Endometrial microvascular endothelial cells (primary cell): Measurements from ENCODE around the gene VTI1A. TPM values are rescaled to one million over a fixed set of nuclear protein-coding genes. Genes with fewer than 3 reads are reported as not detected.

ENCODE experiments used
- in situ Hi-C: cut with HindIII; loops from 2 replicates; pipeline ENCODE4 v1.10.0; 2017; ENCODE audit warnings: low sequenced_read_pairs, low pct_unique_long_range_greater_than_20kb; ENCODE audit errors: inconsistent ontology term
- total RNA-seq: library from RNA; depleted of rRNA; stranded (reverse); fragments of >200 nt; gene quantifications from one replicate; pipeline ENCODE4 v1.2.3, GENCODE V29; 2015; ENCODE audit errors: inconsistent ontology term

The VTI1A gene
- total RNA-seq, 1 donor from 2014 or later: 40.9 TPM

- in situ Hi-C loops: no loop called here
Measured at GRCh38 chr10:112680586-112680985, 233.6 kb downstream of the VTI1A start.

GRCh38 chr10:112687647-112688046, 240.6 kb downstream of the VTI1A start:
- in situ Hi-C loops: no loop called here

DNA sequence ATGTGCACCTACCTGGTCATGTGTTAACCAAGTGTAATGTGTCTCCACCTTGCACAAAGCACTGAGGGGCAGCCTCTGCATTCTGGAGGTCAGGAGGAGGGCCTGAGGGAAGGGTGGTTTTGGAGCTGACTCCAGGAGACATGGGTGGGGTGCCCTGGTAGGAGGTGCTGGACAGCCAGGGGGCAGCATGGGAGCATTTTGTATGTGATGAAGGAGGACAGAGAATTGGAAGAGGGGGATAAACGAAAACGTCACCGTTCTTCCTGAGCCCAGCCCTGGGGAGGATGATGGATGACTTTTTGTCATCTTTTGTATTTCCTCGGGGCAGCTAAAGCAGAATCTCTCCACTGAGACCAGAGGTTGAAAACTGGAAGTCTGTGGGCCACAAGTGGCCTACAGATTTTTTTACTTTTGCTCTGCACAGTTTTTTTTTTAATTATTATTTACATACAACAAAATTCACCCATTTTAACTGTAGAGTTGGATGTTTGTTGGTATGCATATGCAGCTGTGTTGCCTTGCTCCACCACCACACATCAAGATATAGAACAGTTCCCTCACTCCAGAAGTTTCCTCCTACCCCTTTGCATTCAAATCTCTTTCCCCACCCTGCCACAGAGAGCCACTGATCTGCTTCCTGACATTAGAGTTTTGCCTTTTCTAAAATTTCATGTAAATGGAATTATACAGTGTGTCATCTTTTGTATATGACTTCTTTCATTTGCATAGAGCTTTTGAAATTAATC, 242.5 kb downstream of the VTI1A start:
- in situ Hi-C loops: no loop called here

GRCh38 chr10:112695539-112695938, 248.5 kb downstream of the VTI1A start:
- in situ Hi-C loops: no loop called here

DNA sequence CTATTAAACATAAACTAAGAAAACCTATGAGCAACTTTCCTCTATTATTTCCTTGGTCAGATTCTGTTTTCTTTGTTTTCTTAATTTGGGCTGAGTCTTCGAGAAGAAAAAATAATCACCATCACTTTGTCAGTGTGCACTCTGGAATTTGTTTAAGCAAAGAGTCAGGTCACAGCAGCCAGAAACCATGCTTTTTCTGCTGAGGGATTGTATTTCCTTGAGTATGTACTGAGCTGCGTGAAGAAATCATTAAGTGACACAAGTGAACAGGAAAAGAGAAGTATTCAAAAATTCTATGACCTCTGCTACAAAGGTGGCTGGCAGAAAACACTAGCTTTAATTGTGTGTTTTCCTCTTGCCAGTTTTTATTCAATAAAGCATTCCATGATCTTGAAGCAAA, 249.6 kb downstream of the VTI1A start:
- in situ Hi-C loops: no loop called here

- in situ Hi-C loops: no loop called here
Measured at GRCh38 chr10:112698133-112698817, 251.3 kb downstream of the VTI1A start.

DNA sequence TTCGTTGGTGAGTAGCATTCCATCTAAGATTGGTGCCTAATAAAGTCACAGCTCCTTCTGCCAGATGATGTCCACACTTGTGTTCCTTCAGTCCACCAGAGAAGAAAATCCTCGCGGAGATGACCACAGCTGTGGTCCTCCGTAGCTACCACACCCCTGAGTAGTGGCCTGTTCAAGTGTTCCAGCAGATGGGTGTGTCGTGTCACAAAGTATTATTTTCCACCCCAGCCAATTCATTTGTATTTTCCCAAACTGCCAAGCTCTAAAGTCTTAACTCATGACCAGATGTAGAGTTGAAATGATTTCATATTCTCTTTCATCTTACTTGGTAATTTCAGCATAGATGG, 251.8 kb downstream of the VTI1A start:
- in situ Hi-C loops: no loop called here

- in situ Hi-C loops: loop anchor here (25.0 kb wide), 1 partner anchor 412 kb away; no protein-coding TSS in a partner anchor
Measured at GRCh38 chr10:112700215-112700671, 253.2 kb downstream of the VTI1A start.

DNA sequence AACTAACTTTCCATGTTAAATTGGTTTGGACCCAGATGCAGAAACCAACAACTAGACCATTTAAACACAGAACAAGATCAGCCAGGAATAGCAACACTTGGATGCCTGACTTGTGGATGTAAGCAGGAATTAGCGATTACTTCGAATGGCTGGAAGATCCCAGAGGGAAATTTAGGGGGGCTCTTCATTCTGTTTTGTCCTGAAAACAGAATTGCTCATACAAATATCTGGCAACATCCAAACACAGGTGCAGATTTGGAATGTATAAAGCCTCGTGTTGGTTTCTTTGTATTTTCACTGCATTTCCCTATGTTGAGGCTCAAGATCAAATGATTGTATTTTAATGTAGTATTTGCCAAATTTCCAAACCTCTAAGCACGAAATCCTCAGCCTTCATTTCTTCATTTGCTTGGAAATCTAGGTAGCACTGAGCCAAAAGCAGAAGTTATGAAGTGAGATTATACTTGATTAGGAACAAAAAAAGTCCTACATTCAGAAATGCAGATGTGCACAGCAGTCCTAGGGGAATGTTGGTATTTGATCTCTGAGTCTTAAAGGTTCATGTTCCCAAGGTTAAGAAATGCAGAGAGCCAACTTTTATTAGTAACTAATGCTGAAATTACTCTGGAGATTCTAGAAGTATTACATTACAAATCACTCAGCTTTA, 254.3 kb downstream of the VTI1A start:
- in situ Hi-C loops: loop anchor here (25.0 kb wide), 1 partner anchor 411 kb away; no protein-coding TSS in a partner anchor

DNA sequence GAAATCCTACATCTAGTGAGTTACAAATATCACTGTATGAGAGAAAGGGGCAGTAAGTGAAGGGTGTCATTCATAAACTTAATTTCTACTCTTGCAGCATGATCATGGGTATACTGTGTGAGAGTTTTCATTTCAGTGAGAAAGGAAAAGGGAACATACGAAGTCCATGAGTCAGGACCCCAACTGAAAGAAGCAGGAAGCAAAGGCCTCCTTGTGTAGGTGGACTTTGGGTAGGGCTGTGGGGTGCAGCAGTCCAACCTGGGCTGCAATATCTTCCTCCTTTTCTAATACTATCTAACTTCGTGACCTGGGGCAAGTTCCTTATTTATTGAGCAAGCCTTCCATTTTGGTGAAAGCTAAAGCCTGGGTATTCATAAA, 254.9 kb downstream of the VTI1A start:
- in situ Hi-C loops: loop anchor here (25.0 kb wide), 1 partner anchor 410 kb away; no protein-coding TSS in a partner anchor

GRCh38 chr10:112706577-112706976, 259.6 kb downstream of the VTI1A start:
- in situ Hi-C loops: loop anchor here (25.0 kb wide), 1 partner anchor 406 kb away; no protein-coding TSS in a partner anchor

GRCh38 chr10:112708461-112708860, 261.4 kb downstream of the VTI1A start:
- in situ Hi-C loops: loop anchor here (25.0 kb wide), 1 partner anchor 404 kb away; no protein-coding TSS in a partner anchor

GRCh38 chr10:112710528-112710927, 263.5 kb downstream of the VTI1A start:
- in situ Hi-C loops: loop anchor here (25.0 kb wide), 1 partner anchor 402 kb away; no protein-coding TSS in a partner anchor

- in situ Hi-C loops: loop anchor here (25.0 kb wide), 1 partner anchor 401 kb away; no protein-coding TSS in a partner anchor
Measured at GRCh38 chr10:112711366-112711765, 264.4 kb downstream of the VTI1A start.

DNA sequence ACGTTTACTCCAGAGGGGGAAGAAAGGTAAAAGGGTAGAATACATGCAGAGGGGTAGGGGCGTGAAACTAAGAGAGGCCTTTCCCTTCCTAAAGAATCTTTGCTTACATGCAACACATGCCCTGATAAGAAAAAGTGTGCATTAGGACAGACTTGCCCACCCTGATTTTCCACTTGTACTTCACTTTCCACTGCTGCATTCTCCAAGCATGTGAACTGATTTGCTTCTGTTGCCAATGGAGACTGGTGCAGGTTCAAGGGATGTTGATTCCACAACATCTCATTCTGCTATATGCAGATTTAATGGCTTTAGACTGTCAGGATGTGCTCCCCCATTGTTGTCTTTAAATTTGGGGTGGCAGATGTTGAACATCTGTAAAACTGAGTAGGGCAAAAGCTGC, 265.5 kb downstream of the VTI1A start:
- in situ Hi-C loops: loop anchor here (25.0 kb wide), 1 partner anchor 400 kb away; no protein-coding TSS in a partner anchor

DNA sequence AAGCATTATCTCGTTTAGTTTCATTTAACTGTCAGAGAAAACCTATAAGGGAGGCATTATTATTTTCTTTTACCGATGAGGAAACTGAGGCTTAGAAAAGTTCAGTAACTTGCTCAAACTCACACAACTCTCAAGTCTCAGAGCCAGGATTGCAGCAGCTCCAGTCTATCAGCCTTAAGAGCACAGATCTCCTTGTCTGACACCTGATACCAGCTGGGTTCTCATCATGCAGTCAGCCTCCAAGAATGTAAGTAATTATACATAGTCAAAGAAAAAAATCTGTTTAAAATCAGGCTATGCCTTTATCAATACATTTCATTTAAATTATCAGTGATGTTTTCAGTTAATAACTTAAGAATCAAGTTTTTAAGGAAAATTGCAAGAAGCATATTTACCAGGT, 266.4 kb downstream of the VTI1A start:
- in situ Hi-C loops: loop anchor here (25.0 kb wide), 1 partner anchor 399 kb away; no protein-coding TSS in a partner anchor

DNA sequence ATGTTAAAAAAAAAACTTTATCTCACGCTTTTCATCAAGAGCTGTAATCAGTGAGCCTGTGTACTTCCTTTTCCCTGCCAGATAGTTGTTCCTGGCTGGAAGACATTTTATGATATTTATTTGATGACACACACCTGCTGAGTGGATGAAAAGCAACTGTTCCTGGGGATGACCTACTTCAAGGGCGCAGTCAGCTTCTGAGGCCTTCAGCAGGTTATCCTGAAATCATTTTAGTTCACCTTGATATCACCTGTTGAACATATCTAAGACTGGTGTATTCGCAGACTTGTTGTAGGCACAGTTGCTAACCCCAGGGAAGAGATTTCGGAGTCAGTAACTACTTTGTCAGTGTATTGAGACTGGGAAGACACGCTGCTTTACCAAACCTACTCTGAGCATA, 268.6 kb downstream of the VTI1A start:
- in situ Hi-C loops: loop anchor here (25.0 kb wide), 1 partner anchor 397 kb away; no protein-coding TSS in a partner anchor

DNA sequence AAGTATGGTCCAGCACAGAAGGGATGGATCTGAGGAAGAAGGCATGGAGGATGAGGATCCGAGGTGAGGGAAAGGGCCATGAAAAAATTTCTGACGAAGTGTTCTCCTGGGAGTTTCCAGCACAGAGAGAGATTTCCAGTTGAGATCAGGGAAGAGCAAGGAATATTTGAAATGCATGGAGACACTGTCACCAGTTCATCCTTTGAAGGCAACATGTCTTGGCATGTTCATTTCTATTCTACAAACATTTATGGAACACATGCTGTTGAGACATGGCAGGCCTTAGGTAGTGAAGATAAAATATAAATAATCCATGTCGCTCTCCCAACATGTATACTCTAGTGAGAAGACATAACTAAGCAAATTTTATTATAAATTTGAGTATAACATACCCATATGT, 269.1 kb downstream of the VTI1A start:
- in situ Hi-C loops: loop anchor here (25.0 kb wide), 1 partner anchor 396 kb away; no protein-coding TSS in a partner anchor

GRCh38 chr10:112716924-112717413, 270.0 kb downstream of the VTI1A start:
- in situ Hi-C loops: loop anchor here (25.0 kb wide), 1 partner anchor 395 kb away; no protein-coding TSS in a partner anchor
